Fibroblast of lung (primary cell): Measurements from ENCODE around the gene ETNK2.
"Not testable (repeated sequence)": the region's sequence is repeated elsewhere in the genome, so short reads cannot be mapped to it uniquely, and the experiment has no call there.

Source experiments
- EZH2 ChIP-seq: IDR thresholded peaks from 2 replicates; pipeline ENCODE4 v1.5.1; 2012; ENCODE audit warnings: low read length, control low read depth, mild to moderate bottlenecking; ENCODE audit errors: missing control alignments
- TF ChIP-seq, protein P1 (sequence below), 2 donors: IDR thresholded peaks in 1 of 2; conservative IDR thresholded peaks in 1 of 2; 1 replicate in 1 of 2; 2 replicates in 1 of 2; pipeline ENCODE4 v1.5.1; 2011 to 2012; ENCODE audit warnings: low read length in 2 of 2, control low read depth in 1 of 2, inconsistent platforms in 1 of 2, low read depth in 1 of 2, mild to moderate bottlenecking in 1 of 2

- TF ChIP-seq, protein P1, sequence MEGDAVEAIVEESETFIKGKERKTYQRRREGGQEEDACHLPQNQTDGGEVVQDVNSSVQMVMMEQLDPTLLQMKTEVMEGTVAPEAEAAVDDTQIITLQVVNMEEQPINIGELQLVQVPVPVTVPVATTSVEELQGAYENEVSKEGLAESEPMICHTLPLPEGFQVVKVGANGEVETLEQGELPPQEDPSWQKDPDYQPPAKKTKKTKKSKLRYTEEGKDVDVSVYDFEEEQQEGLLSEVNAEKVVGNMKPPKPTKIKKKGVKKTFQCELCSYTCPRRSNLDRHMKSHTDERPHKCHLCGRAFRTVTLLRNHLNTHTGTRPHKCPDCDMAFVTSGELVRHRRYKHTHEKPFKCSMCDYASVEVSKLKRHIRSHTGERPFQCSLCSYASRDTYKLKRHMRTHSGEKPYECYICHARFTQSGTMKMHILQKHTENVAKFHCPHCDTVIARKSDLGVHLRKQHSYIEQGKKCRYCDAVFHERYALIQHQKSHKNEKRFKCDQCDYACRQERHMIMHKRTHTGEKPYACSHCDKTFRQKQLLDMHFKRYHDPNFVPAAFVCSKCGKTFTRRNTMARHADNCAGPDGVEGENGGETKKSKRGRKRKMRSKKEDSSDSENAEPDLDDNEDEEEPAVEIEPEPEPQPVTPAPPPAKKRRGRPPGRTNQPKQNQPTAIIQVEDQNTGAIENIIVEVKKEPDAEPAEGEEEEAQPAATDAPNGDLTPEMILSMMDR (conservative IDR thresholded peaks at IDR 0.05 in 1 of 2, IDR thresholded peaks at IDR 0.05 in 1 of 2; ENCODE audit: low read depth in 1 of 2, low read length in 2 of 2): not testable (repeated sequence)
- not testable (repeated sequence) for TF ChIP-seq EZH2
Observed at GRCh38 chr1:204090132-204090531, 61.7 kb downstream of the ETNK2 start.
